ENCODE measurements around the gene PTGR2. TPM values are rescaled to one million over a fixed set of nuclear protein-coding genes. Genes with fewer than 3 reads are reported as not detected.
"Not testable (repeated sequence)": the region's sequence is repeated elsewhere in the genome, so short reads cannot be mapped to it uniquely, and the experiment has no call there.

PTGR2 gene
- total RNA-seq, 2 donors from 2014 or later = 2.2 to 4.3 TPM

GRCh38 chr14:73888971-73889370 is 37.3 kb downstream of the PTGR2 start:
- peaks cover 9% of the 10 kb centered on the region for H3K36me3 ChIP-seq
- no peak for TF ChIP-seq CTCF (IDR thresholded peaks at IDR 0.05)
- no peaks in the 10 kb centered on the region for H3K9me3 ChIP-seq
- H3K4me3 ChIP-seq = no peak overlapping the region
- ATAC-seq (ENCODE audit: insufficient number of reproducible peaks, low FRiP score, low read depth) (no peak), DNase-seq (ENCODE audit: low spot score) (no peak)
- H3K27me3 ChIP-seq (replicated peaks; ENCODE audit: insufficient read depth) = no peaks in the 10 kb centered on the region
- no peak overlapping the region for H3K27ac ChIP-seq
- peaks cover 17 to 31% of the 10 kb centered on the region in 2 donors for H3K4me1 ChIP-seq (ENCODE audit: control insufficient read depth in 1 of 2, low read depth in 2 of 2)

GRCh38 chr14:73889376-73889775 is 37.7 kb downstream of the PTGR2 start:
- peaks cover 13% of the 10 kb centered on the region for H3K36me3 ChIP-seq
- H3K4me1 ChIP-seq (ENCODE audit: control insufficient read depth in 1 of 2, low read depth in 2 of 2) = peaks cover 17 to 31% of the 10 kb centered on the region in 2 donors
- DNase-seq (ENCODE audit: low spot score) = no peak
- H3K27me3 ChIP-seq (replicated peaks; ENCODE audit: insufficient read depth) = no peaks in the 10 kb centered on the region
- no peak overlapping the region for H3K4me3 ChIP-seq
- no peaks in the 10 kb centered on the region for H3K9me3 ChIP-seq
- no peak overlapping the region for H3K27ac ChIP-seq
- ATAC-seq (ENCODE audit: insufficient number of reproducible peaks, low FRiP score, low read depth) = no peak
- TF ChIP-seq CTCF (IDR thresholded peaks at IDR 0.05) = no peak

GRCh38 chr14:73894180-73894687 is 42.6 kb downstream of the PTGR2 start:
- H3K27me3 ChIP-seq (replicated peaks; ENCODE audit: insufficient read depth); H3K9me3 ChIP-seq; DNase-seq (ENCODE audit: low spot score); H3K4me3 ChIP-seq; H3K27ac ChIP-seq; ATAC-seq (ENCODE audit: insufficient number of reproducible peaks, low FRiP score, low read depth); H3K4me1 ChIP-seq (ENCODE audit: control insufficient read depth in 1 of 2, low read depth in 2 of 2): not testable (repeated sequence)
- peaks cover 52% of the 10 kb centered on the region for H3K36me3 ChIP-seq

- no peak for TF ChIP-seq CTCF (IDR thresholded peaks at IDR 0.05)
- H3K36me3 ChIP-seq = peaks cover 62% of the 10 kb centered on the region
- no peak for ATAC-seq (ENCODE audit: insufficient number of reproducible peaks, low FRiP score, low read depth)
These were observed 44.3 kb downstream of the PTGR2 start for GRCh38 chr14:73895939-73896338.

GRCh38 chr14:73896521-73896920 is 44.9 kb downstream of the PTGR2 start:
- DNase-seq (ENCODE audit: low spot score) (no peak), ATAC-seq (ENCODE audit: insufficient number of reproducible peaks, low FRiP score, low read depth) (no peak)
- peaks cover 63% of the 10 kb centered on the region for H3K36me3 ChIP-seq
- H3K27me3 ChIP-seq (replicated peaks; ENCODE audit: insufficient read depth) = no peaks in the 10 kb centered on the region
- no peak for TF ChIP-seq CTCF (IDR thresholded peaks at IDR 0.05)
- no peaks in the 10 kb centered on the region for H3K4me1 ChIP-seq (ENCODE audit: control insufficient read depth in 1 of 2, low read depth in 2 of 2)
- no peaks in the 10 kb centered on the region for H3K9me3 ChIP-seq
- no peak overlapping the region for H3K4me3 ChIP-seq
- H3K27ac ChIP-seq = no peak overlapping the region

More at GRCh38 chr14:73895939-73896338, 44.3 kb downstream of the PTGR2 start:
- Histone ChIP-seq H3K9me3 (no peaks in the 10 kb centered on the region), H3K27me3 (replicated peaks; ENCODE audit: insufficient read depth) (no peaks in the 10 kb centered on the region), H3K4me3 (no peak overlapping the region), H3K27ac (no peak overlapping the region), H3K4me1 (ENCODE audit: control insufficient read depth in 1 of 2, low read depth in 2 of 2) (no peaks in the 10 kb centered on the region)
- no peak for DNase-seq (ENCODE audit: low spot score)

GRCh38 chr14:73903028-73903427 is 51.4 kb downstream of the PTGR2 start:
- Histone ChIP-seq H3K4me1 (ENCODE audit: control insufficient read depth in 1 of 2, low read depth in 2 of 2) (no peaks in the 10 kb centered on the region), H3K9me3 (no peaks in the 10 kb centered on the region), H3K4me3 (no peak overlapping the region), H3K27ac (no peak overlapping the region), H3K36me3 (peaks cover 57% of the 10 kb centered on the region), H3K27me3 (replicated peaks; ENCODE audit: insufficient read depth) (no peaks in the 10 kb centered on the region)
- TF ChIP-seq CTCF (IDR thresholded peaks at IDR 0.05) = no peak
- DNase-seq (ENCODE audit: low spot score) (no peak), ATAC-seq (ENCODE audit: insufficient number of reproducible peaks, low FRiP score, low read depth) (no peak)

All from thoracic aorta (tissue), 2 donors.